Measurements from ENCODE around the gene UBE2N. TPM values are rescaled to one million over a fixed set of nuclear protein-coding genes. Genes with fewer than 3 reads are reported as not detected.

The UBE2N gene
- total RNA-seq, 2 donors from 2014 or later: 177 to 179 TPM

DNA sequence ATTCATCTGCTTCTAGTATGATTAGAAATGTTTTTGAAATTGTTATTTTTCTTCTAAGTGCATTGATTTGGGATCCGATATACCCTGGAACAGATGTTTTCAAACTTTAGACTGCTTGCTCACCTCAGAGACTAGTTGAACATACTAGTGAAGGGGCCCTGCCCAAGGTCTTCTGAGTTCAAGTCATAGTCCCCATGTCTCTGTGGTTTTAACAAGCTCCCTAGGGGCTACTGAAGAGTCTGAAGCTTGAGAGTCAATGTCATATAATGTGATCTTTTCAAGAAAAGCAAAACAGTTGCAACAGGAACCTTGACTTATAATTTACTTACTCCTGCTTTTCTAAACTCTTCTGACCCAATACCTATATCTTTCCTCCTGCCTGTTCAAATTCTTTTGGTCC lies 7.5 kb upstream of the UBE2N start:
- no peaks in the 10 kb centered on the region for H3K4me1 Mint-ChIP-seq
- no peak overlapping the region for H3K27ac Mint-ChIP-seq
- no peak for DNase-seq
- H3K9me3 Mint-ChIP-seq: peaks cover 1% of the 10 kb centered on the region
- no peak overlapping the region for H3K27ac ChIP-seq (ENCODE audit: low read depth, low read length)
- H3K4me3 ChIP-seq (ENCODE audit: low read length): no peak overlapping the region
- WGBS, 2 experiments (ENCODE audit: insufficient coverage in 1 of 2, insufficient read length in 1 of 2): 80 to 86% methylated on average over 1 of the region's 1 CpG
- peaks cover 6% of the 10 kb centered on the region for H3K9me3 ChIP-seq (ENCODE audit: control insufficient read depth, low read length)
- H3K36me3 Mint-ChIP-seq (ENCODE audit: low read depth): no peaks in the 10 kb centered on the region
- H3K9ac ChIP-seq (ENCODE audit: extremely low read depth, low read length, poor library complexity, severe bottlenecking): no peak overlapping the region
- H3K4me1 ChIP-seq (ENCODE audit: control insufficient read depth, insufficient read depth, low read length): no peaks in the 10 kb centered on the region
- H3K4me3 Mint-ChIP-seq: no peak overlapping the region
- no peaks in the 10 kb centered on the region for H3K27me3 Mint-ChIP-seq (ENCODE audit: insufficient read depth)
- H3K36me3 ChIP-seq (ENCODE audit: control insufficient read depth, insufficient read depth, low read length): no peaks in the 10 kb centered on the region
- no peaks in the 10 kb centered on the region for H3K27me3 ChIP-seq (ENCODE audit: control insufficient read depth, insufficient read depth, low read length, poor library complexity, severe bottlenecking)
- TF ChIP-seq, protein P1, sequence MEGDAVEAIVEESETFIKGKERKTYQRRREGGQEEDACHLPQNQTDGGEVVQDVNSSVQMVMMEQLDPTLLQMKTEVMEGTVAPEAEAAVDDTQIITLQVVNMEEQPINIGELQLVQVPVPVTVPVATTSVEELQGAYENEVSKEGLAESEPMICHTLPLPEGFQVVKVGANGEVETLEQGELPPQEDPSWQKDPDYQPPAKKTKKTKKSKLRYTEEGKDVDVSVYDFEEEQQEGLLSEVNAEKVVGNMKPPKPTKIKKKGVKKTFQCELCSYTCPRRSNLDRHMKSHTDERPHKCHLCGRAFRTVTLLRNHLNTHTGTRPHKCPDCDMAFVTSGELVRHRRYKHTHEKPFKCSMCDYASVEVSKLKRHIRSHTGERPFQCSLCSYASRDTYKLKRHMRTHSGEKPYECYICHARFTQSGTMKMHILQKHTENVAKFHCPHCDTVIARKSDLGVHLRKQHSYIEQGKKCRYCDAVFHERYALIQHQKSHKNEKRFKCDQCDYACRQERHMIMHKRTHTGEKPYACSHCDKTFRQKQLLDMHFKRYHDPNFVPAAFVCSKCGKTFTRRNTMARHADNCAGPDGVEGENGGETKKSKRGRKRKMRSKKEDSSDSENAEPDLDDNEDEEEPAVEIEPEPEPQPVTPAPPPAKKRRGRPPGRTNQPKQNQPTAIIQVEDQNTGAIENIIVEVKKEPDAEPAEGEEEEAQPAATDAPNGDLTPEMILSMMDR (conservative IDR thresholded peaks at IDR 0.05): no peak

DNA sequence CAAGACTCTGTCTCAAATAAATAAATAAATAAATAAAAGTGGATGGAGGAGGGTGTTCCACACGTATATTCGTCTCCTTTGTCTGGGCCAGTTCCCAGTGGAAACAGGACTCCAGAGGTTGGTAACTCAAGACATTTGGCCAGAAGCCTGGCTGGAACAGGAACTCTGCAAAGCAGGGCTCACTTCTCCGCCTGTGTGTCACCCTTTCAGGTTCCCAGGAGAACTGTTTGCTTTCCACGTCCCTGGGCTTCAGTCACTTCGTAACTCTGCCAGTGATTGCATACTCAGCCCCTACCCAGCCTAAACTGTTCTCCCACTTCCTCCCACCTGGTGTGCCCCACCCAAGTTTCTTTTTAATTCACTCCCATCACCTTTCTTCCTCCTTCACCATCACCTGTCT lies 7.0 kb upstream of the UBE2N start:
- Mint-ChIP-seq H3K36me3 (ENCODE audit: low read depth) (no peaks in the 10 kb centered on the region), H3K4me3 (no peak overlapping the region), H3K4me1 (no peaks in the 10 kb centered on the region), H3K9me3 (peaks cover 1% of the 10 kb centered on the region), H3K27ac (no peak overlapping the region), H3K27me3 (ENCODE audit: insufficient read depth) (no peaks in the 10 kb centered on the region)
- H3K9ac ChIP-seq (ENCODE audit: extremely low read depth, low read length, poor library complexity, severe bottlenecking): no peak overlapping the region
- H3K27me3 ChIP-seq (ENCODE audit: control insufficient read depth, insufficient read depth, low read length, poor library complexity, severe bottlenecking): no peaks in the 10 kb centered on the region
- H3K36me3 ChIP-seq (ENCODE audit: control insufficient read depth, insufficient read depth, low read length): no peaks in the 10 kb centered on the region
- DNase-seq: no peak
- 83 to 91% methylated on average over 3 to 5 of the region's 5 CpGs for WGBS, 2 experiments (ENCODE audit: insufficient coverage in 1 of 2, insufficient read length in 1 of 2)
- H3K9me3 ChIP-seq (ENCODE audit: control insufficient read depth, low read length): peaks cover 6% of the 10 kb centered on the region
- no peaks in the 10 kb centered on the region for H3K4me1 ChIP-seq (ENCODE audit: control insufficient read depth, insufficient read depth, low read length)
- H3K4me3 ChIP-seq (ENCODE audit: low read length): no peak overlapping the region
- TF ChIP-seq, protein P1 (conservative IDR thresholded peaks at IDR 0.05): no peak
- H3K27ac ChIP-seq (ENCODE audit: low read depth, low read length): no peak overlapping the region

DNA sequence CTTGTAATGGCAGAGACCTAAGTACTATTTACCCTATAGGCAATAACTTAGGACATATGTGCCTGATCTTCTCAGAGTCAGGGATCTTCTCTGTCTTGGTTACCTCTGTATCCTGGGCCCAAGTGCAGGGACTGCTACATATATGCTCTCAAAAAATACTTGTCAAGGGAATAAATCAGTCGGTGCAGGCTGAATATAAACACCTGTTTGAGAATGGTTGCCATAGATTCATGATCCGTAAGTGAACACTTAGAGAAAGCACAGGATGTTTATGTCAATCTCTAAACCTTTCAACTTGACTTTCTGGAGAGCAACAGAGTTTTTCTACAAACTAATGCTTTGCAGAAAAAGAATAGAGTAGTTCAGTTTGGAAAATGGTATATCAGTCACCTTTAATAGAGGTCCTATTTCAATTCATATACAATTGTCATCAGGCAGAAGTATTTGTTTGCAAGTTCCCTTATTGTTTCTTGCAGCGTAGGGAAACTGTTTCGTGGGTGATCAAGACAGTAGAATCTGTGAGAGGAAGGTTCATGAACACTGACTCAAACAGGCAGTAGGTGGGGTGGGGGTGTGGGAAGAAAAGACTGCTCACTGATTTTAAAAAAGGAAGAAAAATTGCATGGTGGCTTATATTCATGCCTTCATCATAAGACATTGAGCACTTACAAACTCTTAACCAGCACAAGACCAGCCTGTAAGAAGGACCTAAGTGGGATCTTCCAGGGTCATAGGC lies 6.0 kb upstream of the UBE2N start:
- Mint-ChIP-seq H3K4me1 (peaks cover 4% of the 10 kb centered on the region), H3K4me3 (no peak overlapping the region), H3K27me3 (ENCODE audit: insufficient read depth) (no peaks in the 10 kb centered on the region), H3K27ac (no peak overlapping the region), H3K9me3 (peaks cover 1% of the 10 kb centered on the region), H3K36me3 (ENCODE audit: low read depth) (no peaks in the 10 kb centered on the region)
- H3K36me3 ChIP-seq (ENCODE audit: control insufficient read depth, insufficient read depth, low read length): no peaks in the 10 kb centered on the region
- peaks cover 6% of the 10 kb centered on the region for H3K9me3 ChIP-seq (ENCODE audit: control insufficient read depth, low read length)
- H3K4me1 ChIP-seq (ENCODE audit: control insufficient read depth, insufficient read depth, low read length): no peaks in the 10 kb centered on the region
- H3K4me3 ChIP-seq (ENCODE audit: low read length): no peak overlapping the region
- 93 to 96% methylated on average over 3 to 4 of the region's 4 CpGs for WGBS, 2 experiments (ENCODE audit: insufficient coverage in 1 of 2, insufficient read length in 1 of 2)
- H3K27me3 ChIP-seq (ENCODE audit: control insufficient read depth, insufficient read depth, low read length, poor library complexity, severe bottlenecking): no peaks in the 10 kb centered on the region
- no peak for DNase-seq
- H3K27ac ChIP-seq (ENCODE audit: low read depth, low read length): no peak overlapping the region
- no peak overlapping the region for H3K9ac ChIP-seq (ENCODE audit: extremely low read depth, low read length, poor library complexity, severe bottlenecking)
- TF ChIP-seq, protein P1 (conservative IDR thresholded peaks at IDR 0.05): no peak

Data from endodermal cell (in vitro differentiated cells).